T follicular helper cell (primary cell): ENCODE measurements around the gene ZNF652.
A peak's percentile ranks its signal among the peaks of the same experiment; 100 is the strongest.
"Not testable (repeated sequence)": the region's sequence is repeated elsewhere in the genome, so short reads cannot be mapped to it uniquely, and the experiment has no call there.

ENCODE experiments used
- DNase-seq: peaks from one replicate; pipeline ENCODE4 v3.0.0-alpha.2; 2020; ENCODE audit warnings: low read depth
- total RNA-seq, 2 experiments: gene quantifications; one replicate each; lab custom pipeline; 2026; lab: John Stamatoyannopoulos, UW

Gene ZNF652
- 11.3 to 104 reads per million in 2 experiments for total RNA-seq

GRCh38 chr17:49361902-49362722, at the start of gene ZNF652:
Gene ZNF652, minus strand, starts transcription at chr17:49362250. Its CDS starts 44,525 bp downstream, at chr17:49317725.
- peak; percentile 94 for DNase-seq

DNA sequence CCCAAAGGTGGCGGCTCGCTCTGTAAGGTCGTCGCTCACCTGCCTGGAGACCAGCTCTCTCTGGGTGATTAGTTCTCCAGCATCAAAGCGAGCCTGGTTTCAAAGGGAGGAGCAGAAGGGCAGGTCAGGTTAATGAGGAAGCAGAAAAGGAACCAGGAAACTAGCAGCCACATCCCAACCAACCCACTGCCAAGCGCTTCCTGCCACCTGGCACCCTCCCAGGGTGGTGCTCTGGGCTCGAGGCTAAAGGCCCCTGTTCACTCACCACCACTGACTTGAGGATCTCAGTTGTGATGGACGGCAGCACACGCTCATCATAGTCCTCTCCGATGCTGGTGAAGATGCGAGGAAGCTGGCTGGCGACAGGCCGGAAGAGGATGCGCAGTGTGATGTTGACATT, 47.0 kb upstream of the ZNF652 start:
- DNase-seq: no peak

- peak; percentile 74 for DNase-seq
Measured at GRCh38 chr17:49407981-49408501, 46.0 kb upstream of the ZNF652 start.

GRCh38 chr17:49407086-49407485, 45.0 kb upstream of the ZNF652 start:
- no peak for DNase-seq

GRCh38 chr17:49406421-49407061, 44.5 kb upstream of the ZNF652 start:
- no peak for DNase-seq

DNA sequence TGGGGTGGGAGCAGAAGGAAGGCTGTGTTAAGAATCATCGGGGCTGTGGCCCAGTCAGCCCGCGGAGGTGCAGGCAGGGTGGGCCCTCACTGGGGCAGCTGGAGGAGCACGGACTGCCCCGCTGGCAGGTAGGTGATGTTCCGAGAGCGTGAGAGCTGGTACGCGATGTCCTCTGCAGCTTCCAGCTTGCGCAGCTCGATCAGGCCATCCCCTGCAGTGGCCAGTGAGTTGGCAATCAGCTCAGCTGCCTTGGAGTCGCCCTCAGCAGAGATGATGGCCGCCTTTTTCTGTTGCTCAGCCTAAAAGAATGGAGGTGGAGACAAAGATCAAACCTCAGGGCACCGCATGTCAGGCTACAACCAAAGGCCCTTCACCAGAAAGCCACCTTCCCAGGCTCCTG, 42.9 kb upstream of the ZNF652 start:
- DNase-seq: no peak

DNA sequence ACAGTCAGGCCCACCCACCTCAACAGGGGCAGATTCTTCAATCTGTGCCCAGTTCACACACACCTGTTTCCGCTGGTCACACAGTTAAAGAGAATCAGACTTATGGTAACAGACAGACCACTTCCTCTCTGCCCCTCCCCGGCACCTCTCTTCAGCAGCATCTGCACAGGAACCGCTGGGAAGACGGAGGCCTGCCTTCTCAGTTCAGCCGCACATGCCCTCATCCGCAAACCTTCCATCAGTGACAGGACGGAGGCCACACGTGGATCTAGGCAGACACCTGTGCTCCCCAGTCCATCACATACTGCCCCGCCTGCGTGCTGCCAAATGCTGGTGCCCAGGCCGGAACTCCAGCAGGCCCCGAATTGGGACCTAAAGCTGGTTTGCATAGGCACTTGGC, 42.3 kb upstream of the ZNF652 start:
- no peak for DNase-seq

DNA sequence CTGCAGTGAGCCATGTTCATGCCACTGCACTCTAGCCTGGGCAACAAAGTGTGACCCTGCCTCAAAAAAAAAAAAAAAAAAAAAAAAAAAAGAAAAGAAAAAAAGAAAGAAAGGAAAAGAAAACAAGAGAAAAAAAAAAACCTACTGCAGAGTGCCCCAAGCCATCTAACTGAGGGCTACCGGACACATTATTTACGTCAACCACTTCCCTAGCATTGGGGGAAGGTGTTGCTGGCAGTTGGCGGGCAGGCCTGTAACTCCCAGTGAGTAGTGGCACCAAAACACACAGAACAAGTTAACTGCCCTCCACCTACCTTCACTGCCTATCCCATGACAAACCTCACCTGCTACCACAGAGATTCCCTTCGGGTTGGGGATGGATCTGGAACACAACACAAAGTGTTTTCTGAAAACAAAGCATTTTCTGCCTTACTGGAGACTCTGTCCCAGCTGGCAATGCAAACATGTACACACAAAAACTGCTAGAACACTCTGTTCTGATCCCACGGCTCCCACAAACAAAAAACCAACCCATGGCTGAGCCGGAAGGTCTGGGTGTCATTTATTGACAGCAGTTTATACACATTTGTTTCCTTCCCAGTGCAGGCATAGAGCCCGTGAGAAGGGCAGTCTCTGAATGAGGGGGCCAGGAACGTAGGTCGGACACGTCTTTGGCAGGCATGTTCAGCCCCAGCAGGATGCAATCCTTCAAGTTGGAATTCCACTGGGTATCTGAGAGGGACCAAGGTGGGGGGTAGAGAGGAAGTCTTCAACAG, 41.7 kb upstream of the ZNF652 start:
- no peak for DNase-seq

GRCh38 chr17:49402706-49403105, 40.7 kb upstream of the ZNF652 start:
- no peak for DNase-seq

DNA sequence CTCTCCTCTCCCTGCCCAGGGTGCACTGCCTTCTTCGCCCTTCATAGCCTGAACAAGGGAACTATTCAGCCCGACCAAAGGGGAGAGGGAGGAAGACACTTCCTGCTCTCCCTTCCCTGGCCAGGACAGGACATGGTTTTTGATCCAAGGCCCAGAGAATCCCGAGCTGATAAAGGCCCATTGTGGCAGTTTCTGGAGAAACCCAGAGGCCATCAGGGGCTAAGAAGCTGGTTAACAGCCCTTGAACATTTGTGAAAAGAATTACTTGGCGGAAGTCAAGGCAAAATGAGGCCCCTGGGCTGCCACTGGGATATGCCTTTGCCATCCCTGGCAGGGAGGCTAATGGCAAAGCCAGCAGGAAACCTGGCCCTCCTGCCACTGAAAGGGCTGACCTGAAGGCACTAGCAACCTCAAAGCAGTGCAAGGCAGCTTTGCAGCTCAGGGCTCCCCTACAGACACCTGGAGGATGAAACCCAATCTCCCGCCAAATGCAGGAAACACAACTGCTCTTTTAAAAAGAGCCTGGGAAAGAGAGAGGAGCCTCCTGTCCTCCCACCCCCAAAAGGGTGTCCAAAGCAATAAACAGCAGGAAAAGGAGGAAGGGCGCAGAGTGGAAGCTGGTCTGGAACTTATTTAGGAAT, 40.0 kb upstream of the ZNF652 start:
- no peak for DNase-seq

DNA sequence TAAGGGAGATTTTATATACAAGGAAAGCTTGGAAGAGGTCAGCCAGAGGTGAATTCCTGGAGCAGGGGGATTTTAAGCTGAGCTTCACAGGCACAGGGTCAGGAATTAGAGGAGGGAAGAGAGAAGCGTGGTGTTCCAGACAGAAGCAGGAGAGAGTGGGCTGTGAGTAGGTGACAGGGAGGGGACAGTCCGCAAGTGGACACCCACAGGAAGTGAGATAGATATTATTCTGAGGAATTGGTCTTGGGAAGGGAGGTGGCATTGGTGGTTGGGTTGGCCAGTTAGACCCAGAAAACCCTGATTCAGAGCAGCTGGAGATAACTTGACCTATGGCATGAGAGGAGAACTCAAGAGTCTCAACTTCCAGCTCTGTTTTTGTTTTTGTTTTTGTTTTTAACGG, 37.9 kb upstream of the ZNF652 start:
- no peak for DNase-seq

DNA sequence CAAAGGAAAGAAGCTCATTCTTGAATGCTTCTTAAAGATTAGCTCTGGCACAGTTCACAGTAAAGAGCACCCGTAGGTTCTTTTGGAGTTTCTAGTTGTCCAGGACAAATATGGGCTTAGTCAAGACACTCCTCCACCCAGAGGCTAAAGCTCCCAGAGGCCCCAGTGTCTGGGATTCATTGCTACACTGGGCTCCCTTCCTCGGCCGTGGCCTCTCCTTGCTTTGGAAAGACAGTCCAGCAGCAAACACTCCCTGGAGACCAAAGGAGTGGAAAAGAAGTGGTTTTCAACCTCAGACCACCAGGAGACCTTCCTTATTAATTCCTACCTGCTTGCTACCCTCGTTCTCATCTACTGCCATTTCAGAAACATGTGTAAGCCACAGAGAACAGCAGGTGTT, 35.5 kb upstream of the ZNF652 start:
- no peak for DNase-seq

DNA sequence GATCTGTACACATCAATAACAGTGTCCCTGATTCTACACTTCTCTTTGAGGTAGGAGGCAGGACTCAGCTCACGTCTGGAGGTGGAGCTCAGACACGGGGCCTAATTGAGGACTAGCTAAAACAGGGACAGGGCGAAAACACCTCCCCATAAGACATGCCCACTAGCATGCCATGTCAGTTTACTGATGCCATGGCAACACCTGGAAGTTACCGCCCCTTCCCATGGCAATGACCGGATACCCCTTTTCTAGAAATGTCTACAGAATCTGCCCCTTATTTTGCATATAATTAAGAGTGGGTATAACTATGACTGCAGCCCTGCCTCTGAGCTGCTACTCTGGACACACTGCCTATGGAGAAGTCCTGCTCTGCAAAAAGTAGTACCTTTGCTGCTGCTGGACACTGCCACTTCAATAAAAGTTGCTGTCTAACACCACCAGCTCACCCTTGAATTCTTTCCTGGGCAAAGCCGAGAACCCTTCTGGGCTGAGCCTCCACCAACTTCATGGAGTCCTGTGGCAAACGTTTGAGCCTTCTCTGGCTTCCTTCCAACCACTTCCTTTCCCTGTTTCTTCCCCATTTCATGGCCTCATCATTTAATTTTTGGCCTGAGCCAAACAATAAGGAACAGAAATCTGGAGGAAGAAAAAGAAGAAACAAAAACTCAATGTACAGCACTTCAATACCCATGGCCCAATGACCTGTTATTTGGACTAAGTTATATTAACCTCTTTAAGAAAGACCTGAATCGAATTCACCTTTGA, 31.6 kb upstream of the ZNF652 start:
- no peak for DNase-seq

DNA sequence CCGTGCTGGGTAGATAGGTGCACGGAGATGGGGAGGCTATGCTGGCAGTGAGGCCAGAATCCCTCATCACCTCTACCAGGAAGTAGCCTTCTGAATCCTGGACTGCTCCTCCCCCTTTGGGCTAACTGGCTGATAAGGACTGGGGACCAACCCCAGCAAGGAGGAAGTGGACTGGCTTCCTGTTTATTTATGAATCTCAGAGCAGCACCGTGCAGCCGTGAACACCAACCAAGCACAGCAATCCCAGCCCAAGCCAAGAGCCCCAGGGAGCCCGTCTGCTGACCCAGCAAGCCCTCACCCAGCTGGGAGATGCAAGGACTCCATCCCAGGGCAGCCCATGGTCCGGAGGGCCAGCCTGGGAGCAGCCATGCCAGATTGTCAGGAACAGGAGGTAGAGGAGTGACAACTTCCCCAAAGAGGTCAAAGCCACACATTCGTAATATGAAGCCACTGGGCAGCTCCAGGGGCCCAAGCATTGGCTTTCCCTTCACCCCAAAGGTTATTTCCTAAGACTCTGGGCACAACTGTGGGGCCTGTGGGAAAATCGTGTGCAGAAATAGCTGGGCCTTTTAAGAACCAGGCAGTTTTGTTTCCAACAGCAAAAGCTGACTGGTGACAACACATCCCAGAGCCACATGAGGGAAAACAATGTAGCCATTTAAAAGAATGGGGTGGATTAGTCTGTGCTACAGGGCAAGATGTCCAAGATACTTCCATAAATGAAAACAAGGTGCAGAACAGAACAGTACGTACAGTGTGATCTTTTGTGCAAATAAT, 28.7 kb upstream of the ZNF652 start:
- DNase-seq: no peak

DNA sequence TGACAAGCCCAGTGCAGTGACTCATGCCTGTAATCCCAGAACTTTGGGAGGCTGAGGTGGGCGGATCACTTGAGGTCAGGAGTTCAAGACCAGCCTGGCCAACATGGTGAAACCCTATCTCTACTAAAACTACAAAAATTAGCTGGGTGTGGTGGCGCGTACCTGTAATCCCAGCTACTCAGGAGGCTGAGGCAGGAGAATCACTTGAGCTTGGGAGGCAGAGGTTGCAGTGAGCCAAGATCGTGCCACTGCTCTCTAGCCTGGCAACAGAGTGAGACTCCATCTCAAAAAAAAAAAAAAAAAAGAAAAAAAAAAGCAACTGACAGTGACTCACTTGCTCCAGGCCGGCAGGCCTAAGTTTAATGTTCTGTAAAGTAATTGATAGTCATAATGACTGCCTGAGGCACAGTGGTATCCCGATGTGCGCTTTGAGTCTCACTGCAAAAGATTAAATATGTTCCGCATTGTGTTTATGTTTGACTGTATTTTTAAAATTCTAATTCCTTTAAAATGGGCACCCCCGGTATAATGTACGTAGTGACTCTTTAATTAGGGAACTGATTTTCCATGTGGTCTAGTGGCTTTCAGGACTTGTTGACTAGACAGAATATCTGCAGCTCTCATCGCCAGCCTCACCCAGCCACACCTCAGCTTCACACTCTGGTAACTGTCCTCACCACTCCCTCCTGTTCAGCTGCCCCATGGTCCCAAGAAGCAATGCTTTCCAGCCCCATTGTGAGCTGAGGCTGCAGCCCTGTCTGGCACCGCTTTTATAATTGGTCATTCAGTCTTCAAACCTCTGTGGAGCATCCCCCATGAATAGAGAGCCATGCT, 27.7 kb upstream of the ZNF652 start:
- not testable (repeated sequence) for DNase-seq

DNA sequence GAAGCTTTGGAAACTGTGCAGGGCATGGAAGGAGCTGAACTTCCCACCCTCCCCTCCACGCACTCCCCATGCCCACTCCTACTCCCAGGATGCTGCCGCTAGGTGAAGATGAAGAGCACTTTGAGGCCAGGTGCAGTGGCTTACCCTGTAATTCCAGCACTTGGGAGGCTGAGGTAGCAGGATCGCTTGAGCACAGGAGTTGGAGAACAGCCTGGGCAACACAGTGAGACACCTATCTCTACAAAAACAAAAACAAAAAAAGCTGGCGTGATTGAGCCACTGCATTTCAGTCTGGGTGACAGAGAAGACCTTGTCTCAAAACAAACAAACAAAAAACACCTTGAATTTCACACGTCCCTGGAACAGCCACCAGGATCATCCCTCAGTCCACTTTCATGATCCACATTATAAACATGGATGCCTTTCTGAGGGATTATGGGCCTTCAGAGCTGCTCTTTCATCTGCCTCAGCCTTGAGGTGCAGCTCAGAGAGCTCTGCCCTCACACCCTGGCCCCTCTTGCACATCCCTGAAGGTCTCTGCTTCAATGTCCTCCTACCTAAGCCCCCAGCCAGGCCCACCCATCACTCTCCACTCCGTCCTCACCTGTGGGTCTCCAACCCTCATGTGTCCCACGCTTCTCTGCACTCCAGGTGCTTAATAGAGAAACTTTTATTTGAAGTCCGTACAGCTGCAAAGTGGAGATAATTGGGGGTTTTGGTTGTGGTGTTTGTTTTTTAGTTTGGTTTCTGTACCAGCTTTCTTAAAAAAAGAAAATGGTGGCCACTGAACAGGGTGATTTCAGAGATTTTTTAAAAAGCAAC, 26.9 kb upstream of the ZNF652 start:
- no peak for DNase-seq

DNA sequence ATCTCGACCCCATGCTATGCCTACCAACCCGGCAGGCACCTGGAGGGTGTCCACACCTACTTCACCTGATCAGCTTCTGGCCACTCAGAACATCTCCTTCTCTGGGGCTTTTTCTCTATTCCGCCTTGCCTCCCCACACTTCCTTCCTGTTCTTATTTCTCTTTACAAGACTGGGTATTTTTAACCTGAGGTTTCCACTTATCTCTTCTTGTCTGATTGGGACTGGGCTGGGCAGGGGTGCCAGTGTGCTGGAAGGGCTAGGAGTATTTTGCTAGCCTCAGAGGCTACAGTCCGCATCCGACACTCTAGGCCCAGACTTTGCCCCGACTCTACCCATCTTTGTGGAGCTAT, 26.2 kb upstream of the ZNF652 start:
- no peak for DNase-seq

DNA sequence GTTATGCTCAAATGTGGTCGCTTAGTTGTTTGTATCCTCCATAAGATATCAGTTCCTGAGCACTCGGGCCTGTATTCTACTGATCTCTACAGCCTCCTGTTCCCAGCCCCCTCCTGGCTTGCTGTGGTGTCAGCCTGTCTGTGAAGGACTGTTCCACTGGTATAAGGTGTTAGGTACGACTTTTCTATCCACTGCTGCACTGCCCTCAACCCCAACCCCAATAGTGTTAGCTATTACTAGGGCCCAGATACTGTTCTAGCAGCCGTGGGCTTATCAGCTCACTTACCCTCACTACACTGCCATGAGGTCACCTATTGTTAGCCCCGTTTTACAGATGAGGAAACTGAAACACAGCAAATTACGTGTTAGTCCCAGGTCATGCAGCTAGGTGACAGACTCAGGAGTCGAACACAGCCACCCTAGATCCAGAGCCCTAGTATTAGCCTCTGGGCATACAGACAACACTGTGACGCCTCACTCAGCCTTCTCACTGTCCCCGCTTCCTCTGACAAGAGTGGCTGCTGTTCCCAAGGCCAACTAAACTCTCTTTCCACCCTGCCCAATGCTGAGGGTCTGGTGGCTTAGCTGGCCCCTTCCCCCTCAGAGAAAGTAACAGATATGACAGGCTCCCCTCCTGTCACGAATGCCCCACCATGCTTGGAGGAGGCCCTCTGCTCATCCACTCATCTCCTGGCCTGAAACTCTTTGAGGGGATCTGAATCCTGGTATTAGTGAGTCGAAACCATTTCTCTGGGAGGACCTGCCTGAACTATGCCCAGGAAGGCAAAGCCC, 25.6 kb upstream of the ZNF652 start:
- DNase-seq: no peak
